ENCODE data around the gene ARHGEF7.

ARHGEF7 gene

GRCh38 chr13:111267784-111268183 is 152.7 kb downstream of the ARHGEF7 start:
- no peak overlapping the region for H3K27ac ChIP-seq
- TF ChIP-seq ZFX (IDR thresholded peaks at IDR 0.05; ENCODE audit: borderline replicate concordance) (no peak), CTCF (IDR thresholded peaks at IDR 0.05) (no peak)

GRCh38 chr13:111269508-111269907 is 154.4 kb downstream of the ARHGEF7 start:
- H3K27ac ChIP-seq: no peak overlapping the region
- TF ChIP-seq CTCF (IDR thresholded peaks at IDR 0.05): no peak
- no peak for TF ChIP-seq ZFX (IDR thresholded peaks at IDR 0.05; ENCODE audit: borderline replicate concordance)

- no peak for TF ChIP-seq CTCF (IDR thresholded peaks at IDR 0.05)
- no peak for TF ChIP-seq ZFX (IDR thresholded peaks at IDR 0.05; ENCODE audit: borderline replicate concordance)
- no peak overlapping the region for H3K27ac ChIP-seq
Observed at GRCh38 chr13:111270126-111270525, 155.0 kb downstream of the ARHGEF7 start.

GRCh38 chr13:111270765-111271698 is 155.9 kb downstream of the ARHGEF7 start:
- no peak for TF ChIP-seq CTCF (IDR thresholded peaks at IDR 0.05)
- TF ChIP-seq ZFX (IDR thresholded peaks at IDR 0.05; ENCODE audit: borderline replicate concordance): no peak

GRCh38 chr13:111272117-111272516 is 157.0 kb downstream of the ARHGEF7 start:
- no peak overlapping the region for H3K27ac ChIP-seq
- TF ChIP-seq ZFX (IDR thresholded peaks at IDR 0.05; ENCODE audit: borderline replicate concordance) (no peak), CTCF (IDR thresholded peaks at IDR 0.05) (no peak)

More at GRCh38 chr13:111270765-111271698, 155.9 kb downstream of the ARHGEF7 start:
- H3K27ac ChIP-seq: no peak overlapping the region

- TF ChIP-seq ZFX (IDR thresholded peaks at IDR 0.05; ENCODE audit: borderline replicate concordance): no peak
- no peak for TF ChIP-seq CTCF (IDR thresholded peaks at IDR 0.05)
- no peak overlapping the region for H3K27ac ChIP-seq
Observed at GRCh38 chr13:111275382-111275781, 160.3 kb downstream of the ARHGEF7 start.

GRCh38 chr13:111275995-111276618 is 161.0 kb downstream of the ARHGEF7 start:
- no peak overlapping the region for H3K27ac ChIP-seq
- TF ChIP-seq CTCF (IDR thresholded peaks at IDR 0.05): no peak
- no peak for TF ChIP-seq ZFX (IDR thresholded peaks at IDR 0.05; ENCODE audit: borderline replicate concordance)
